ENCODE measurements around the gene PCED1B.

PCED1B gene

DNA sequence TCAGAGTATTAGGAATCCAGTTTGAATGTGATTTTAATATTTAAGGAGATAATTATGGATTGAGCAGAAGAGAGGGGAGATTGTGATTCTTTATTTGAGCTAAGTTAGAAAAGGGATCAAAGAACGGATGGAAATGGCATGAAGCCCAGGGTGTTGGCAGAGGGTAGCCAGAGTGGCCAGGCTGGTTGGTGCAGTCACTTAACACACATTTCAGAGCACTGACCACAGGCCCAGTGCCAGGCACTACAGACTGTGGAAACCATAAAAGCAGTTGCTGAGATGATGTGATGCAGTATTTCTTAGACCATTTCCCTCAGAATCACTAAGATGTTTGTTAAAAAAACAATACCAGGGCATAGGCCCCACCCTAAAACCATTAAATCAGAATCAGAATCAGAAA, 168.0 kb downstream of the PCED1B start (continued):
- no peak for TF ChIP-seq SALL2 (tag by site-specific recombination; IDR thresholded peaks at IDR 0.05; ENCODE audit: borderline replicate concordance)
- TF ChIP-seq, protein P1, sequence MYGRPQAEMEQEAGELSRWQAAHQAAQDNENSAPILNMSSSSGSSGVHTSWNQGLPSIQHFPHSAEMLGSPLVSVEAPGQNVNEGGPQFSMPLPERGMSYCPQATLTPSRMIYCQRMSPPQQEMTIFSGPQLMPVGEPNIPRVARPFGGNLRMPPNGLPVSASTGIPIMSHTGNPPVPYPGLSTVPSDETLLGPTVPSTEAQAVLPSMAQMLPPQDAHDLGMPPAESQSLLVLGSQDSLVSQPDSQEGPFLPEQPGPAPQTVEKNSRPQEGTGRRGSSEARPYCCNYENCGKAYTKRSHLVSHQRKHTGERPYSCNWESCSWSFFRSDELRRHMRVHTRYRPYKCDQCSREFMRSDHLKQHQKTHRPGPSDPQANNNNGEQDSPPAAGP (tag by site-specific recombination; IDR thresholded peaks at IDR 0.05) = no peak
- TF ChIP-seq ZNF19 (tag by site-specific recombination; IDR thresholded peaks at IDR 0.05; ENCODE audit: low read depth) = no peak
- TF ChIP-seq RBAK (tag by site-specific recombination; IDR thresholded peaks at IDR 0.05) = no peak
- TF ChIP-seq ZNF660 (tag by site-specific recombination; IDR thresholded peaks at IDR 0.05) = no peak
- TF ChIP-seq WT1 (tag by site-specific recombination; IDR thresholded peaks at IDR 0.05) = no peak

DNA sequence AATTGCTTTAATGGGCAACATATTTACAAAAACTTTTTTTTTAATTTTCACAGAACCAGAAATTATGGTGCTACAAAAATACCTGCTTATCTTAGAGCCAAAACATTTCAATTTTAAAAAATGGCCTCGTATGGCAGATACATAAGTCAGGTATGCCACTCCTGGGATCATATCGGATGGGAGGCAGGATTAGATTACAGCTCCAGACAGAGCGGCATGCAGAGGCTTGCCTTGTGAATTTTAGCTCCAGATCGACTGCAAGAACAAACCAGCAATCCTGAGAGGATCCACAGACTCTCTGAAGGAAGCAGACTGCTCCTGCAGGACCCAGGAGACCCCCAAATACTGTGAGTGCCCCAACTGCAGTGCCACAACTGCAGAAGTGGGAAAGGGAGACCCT, 169.7 kb downstream of the PCED1B start:
- TF ChIP-seq, protein P2, sequence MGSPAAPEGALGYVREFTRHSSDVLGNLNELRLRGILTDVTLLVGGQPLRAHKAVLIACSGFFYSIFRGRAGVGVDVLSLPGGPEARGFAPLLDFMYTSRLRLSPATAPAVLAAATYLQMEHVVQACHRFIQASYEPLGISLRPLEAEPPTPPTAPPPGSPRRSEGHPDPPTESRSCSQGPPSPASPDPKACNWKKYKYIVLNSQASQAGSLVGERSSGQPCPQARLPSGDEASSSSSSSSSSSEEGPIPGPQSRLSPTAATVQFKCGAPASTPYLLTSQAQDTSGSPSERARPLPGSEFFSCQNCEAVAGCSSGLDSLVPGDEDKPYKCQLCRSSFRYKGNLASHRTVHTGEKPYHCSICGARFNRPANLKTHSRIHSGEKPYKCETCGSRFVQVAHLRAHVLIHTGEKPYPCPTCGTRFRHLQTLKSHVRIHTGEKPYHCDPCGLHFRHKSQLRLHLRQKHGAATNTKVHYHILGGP (tag by site-specific recombination; IDR thresholded peaks at IDR 0.05) = no peak
- no peak for TF ChIP-seq ZNF155 (tag by site-specific recombination; IDR thresholded peaks at IDR 0.05)
- TF ChIP-seq ZNF624 (tag by site-specific recombination; IDR thresholded peaks at IDR 0.05) = no peak
- no peak for TF ChIP-seq ZBTB21 (tag by site-specific recombination; IDR thresholded peaks at IDR 0.05)
- no peak for TF ChIP-seq ZNF426 (tag by site-specific recombination; IDR thresholded peaks at IDR 0.05)
- no peak for TF ChIP-seq KLF16 (tag by site-specific recombination; IDR thresholded peaks at IDR 0.05)
- no peak for TF ChIP-seq ZNF660 (tag by site-specific recombination; IDR thresholded peaks at IDR 0.05)
- TF ChIP-seq ZNF433 (tag by site-specific recombination; IDR thresholded peaks at IDR 0.05; ENCODE audit: low read depth) = no peak
- no peak for TF ChIP-seq HOXC10 (CRISPR knock-in tag; IDR thresholded peaks at IDR 0.05)
- TF ChIP-seq ZNF26 (tag by site-specific recombination; IDR thresholded peaks at IDR 0.05) = no peak
- TF ChIP-seq ZSCAN30 (tag by site-specific recombination; IDR thresholded peaks at IDR 0.05) = no peak
- TF ChIP-seq ZBTB10 (tag by site-specific recombination; IDR thresholded peaks at IDR 0.05) = no peak
- no peak overlapping the region for H3K27ac ChIP-seq (ENCODE audit: extremely low read depth, low read depth, low read length)
- H3K36me3 ChIP-seq (ENCODE audit: control insufficient read depth in 2 of 2, insufficient read depth in 1 of 2, low read length in 2 of 2) = no peaks in the 10 kb centered on the region
- ChIA-PET POLR2A (no interaction called here), CTCF (no interaction called here)
- no peaks in the 10 kb centered on the region for H3K9me3 ChIP-seq (ENCODE audit: control insufficient read depth, insufficient read depth, low read depth, low read length)
- H3K4me3 ChIP-seq (ENCODE audit: low read depth, low read length) = no peak overlapping the region
- H3K4me1 ChIP-seq (ENCODE audit: control insufficient read depth, insufficient read depth, low read length) = no peaks in the 10 kb centered on the region

DNA sequence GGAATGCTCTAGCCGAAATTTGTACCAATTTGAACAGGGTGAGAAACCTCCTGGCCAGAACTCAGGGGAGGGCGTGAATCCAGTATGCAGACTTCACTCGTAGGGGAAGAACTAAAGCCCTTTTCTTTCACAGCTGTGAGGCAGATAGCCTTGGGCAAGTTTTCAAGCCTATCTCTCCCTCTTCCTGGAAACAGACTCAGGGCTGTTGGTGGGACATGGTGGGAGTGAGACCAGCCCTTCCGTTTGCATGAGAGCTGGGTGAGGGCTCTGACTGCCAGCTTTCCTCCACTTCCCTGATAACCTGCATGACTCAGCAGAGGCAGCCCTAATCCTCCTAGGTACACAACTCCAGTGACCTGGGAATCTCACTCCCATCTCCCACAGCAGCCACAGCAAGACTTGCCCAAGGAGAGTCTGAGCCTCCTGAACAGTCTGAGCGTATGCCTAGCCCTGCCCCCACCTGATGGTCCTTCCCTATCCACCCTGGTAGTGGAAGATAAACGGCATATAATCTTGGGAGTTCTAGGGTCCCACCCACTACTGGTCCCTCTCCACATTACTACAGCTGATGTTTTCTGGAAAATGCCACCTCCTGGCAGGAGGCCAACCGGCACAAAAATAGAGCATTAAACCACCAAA, 170.4 kb downstream of the PCED1B start:
- no peaks in the 10 kb centered on the region for H3K9me3 ChIP-seq (ENCODE audit: control insufficient read depth, insufficient read depth, low read depth, low read length)
- no peaks in the 10 kb centered on the region for H3K4me1 ChIP-seq (ENCODE audit: control insufficient read depth, insufficient read depth, low read length)
- POLR2A ChIA-PET = no interaction called here
- no peaks in the 10 kb centered on the region for H3K36me3 ChIP-seq (ENCODE audit: control insufficient read depth in 2 of 2, insufficient read depth in 1 of 2, low read length in 2 of 2)
- no peak overlapping the region for H3K27ac ChIP-seq (ENCODE audit: extremely low read depth, low read depth, low read length)
- CTCF ChIA-PET = interaction anchor here (0.6 kb wide), 1 partner anchor 1107 kb away, joined by 3 read pairs; no protein-coding TSS in a partner anchor
- H3K4me3 ChIP-seq (ENCODE audit: low read depth, low read length) = no peak overlapping the region
- TF ChIP-seq, protein P3, sequence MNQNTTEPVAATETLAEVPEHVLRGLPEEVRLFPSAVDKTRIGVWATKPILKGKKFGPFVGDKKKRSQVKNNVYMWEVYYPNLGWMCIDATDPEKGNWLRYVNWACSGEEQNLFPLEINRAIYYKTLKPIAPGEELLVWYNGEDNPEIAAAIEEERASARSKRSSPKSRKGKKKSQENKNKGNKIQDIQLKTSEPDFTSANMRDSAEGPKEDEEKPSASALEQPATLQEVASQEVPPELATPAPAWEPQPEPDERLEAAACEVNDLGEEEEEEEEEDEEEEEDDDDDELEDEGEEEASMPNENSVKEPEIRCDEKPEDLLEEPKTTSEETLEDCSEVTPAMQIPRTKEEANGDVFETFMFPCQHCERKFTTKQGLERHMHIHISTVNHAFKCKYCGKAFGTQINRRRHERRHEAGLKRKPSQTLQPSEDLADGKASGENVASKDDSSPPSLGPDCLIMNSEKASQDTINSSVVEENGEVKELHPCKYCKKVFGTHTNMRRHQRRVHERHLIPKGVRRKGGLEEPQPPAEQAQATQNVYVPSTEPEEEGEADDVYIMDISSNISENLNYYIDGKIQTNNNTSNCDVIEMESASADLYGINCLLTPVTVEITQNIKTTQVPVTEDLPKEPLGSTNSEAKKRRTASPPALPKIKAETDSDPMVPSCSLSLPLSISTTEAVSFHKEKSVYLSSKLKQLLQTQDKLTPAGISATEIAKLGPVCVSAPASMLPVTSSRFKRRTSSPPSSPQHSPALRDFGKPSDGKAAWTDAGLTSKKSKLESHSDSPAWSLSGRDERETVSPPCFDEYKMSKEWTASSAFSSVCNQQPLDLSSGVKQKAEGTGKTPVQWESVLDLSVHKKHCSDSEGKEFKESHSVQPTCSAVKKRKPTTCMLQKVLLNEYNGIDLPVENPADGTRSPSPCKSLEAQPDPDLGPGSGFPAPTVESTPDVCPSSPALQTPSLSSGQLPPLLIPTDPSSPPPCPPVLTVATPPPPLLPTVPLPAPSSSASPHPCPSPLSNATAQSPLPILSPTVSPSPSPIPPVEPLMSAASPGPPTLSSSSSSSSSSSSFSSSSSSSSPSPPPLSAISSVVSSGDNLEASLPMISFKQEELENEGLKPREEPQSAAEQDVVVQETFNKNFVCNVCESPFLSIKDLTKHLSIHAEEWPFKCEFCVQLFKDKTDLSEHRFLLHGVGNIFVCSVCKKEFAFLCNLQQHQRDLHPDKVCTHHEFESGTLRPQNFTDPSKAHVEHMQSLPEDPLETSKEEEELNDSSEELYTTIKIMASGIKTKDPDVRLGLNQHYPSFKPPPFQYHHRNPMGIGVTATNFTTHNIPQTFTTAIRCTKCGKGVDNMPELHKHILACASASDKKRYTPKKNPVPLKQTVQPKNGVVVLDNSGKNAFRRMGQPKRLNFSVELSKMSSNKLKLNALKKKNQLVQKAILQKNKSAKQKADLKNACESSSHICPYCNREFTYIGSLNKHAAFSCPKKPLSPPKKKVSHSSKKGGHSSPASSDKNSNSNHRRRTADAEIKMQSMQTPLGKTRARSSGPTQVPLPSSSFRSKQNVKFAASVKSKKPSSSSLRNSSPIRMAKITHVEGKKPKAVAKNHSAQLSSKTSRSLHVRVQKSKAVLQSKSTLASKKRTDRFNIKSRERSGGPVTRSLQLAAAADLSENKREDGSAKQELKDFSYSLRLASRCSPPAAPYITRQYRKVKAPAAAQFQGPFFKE (tag by site-specific recombination; IDR thresholded peaks at IDR 0.05; ENCODE audit: borderline replicate concordance) = no peak
- TF ChIP-seq EGR2 (tag by site-specific recombination; IDR thresholded peaks at IDR 0.05; ENCODE audit: low read depth) = no peak

Data from HEK293 (cell line).